ENCODE data around the gene GRM7. TPM values are rescaled to one million over a fixed set of nuclear protein-coding genes. Genes with fewer than 3 reads are reported as not detected.

The GRM7 gene
- total RNA-seq, 6 experiments from 2014 or later = not detected

- Mint-ChIP-seq H3K9me3 (peaks cover 40% of the 10 kb centered on the region), H3K27me3 (ENCODE audit: insufficient read depth) (no peaks in the 10 kb centered on the region), H3K36me3 (ENCODE audit: low read depth) (no peaks in the 10 kb centered on the region), H3K27ac (no peak overlapping the region), H3K4me3 (no peak overlapping the region), H3K4me1 (ENCODE audit: low read depth) (no peaks in the 10 kb centered on the region)
- TF ChIP-seq, protein P1, sequence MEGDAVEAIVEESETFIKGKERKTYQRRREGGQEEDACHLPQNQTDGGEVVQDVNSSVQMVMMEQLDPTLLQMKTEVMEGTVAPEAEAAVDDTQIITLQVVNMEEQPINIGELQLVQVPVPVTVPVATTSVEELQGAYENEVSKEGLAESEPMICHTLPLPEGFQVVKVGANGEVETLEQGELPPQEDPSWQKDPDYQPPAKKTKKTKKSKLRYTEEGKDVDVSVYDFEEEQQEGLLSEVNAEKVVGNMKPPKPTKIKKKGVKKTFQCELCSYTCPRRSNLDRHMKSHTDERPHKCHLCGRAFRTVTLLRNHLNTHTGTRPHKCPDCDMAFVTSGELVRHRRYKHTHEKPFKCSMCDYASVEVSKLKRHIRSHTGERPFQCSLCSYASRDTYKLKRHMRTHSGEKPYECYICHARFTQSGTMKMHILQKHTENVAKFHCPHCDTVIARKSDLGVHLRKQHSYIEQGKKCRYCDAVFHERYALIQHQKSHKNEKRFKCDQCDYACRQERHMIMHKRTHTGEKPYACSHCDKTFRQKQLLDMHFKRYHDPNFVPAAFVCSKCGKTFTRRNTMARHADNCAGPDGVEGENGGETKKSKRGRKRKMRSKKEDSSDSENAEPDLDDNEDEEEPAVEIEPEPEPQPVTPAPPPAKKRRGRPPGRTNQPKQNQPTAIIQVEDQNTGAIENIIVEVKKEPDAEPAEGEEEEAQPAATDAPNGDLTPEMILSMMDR (IDR thresholded peaks at IDR 0.05) = no peak
- DNase-seq = no peak
These were observed 846.3 kb downstream of the GRM7 start for GRCh38 chr3:7707187-7707586.

GRCh38 chr3:7709376-7710082 lies 848.6 kb downstream of the GRM7 start:
- Mint-ChIP-seq H3K4me3 (no peak overlapping the region), H3K27ac (no peak overlapping the region), H3K27me3 (ENCODE audit: insufficient read depth) (no peaks in the 10 kb centered on the region), H3K36me3 (ENCODE audit: low read depth) (no peaks in the 10 kb centered on the region), H3K9me3 (peaks cover 47% of the 10 kb centered on the region), H3K4me1 (ENCODE audit: low read depth) (no peaks in the 10 kb centered on the region)
- no peak for DNase-seq
- TF ChIP-seq, protein P1 (IDR thresholded peaks at IDR 0.05) = no peak

DNA sequence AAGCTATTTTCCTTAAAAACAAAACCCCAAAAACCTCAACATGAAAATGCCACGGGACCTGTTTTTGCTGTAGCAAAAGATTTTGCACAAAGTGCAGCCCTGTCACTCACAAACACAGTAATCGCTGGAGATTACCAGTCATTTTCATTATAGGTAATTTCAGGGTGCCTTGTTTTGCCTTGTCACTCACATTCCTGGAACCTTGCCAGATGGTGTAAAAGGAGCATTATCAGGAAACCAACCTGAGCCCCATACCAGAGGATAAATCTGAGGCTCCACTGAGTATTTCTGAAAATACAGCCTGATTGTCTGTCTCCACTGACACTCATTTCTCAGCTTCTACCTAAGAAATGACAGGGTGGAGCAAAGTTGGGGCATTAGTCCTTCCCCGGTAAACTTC lies 849.4 kb downstream of the GRM7 start:
- no peak for DNase-seq
- TF ChIP-seq, protein P1 (IDR thresholded peaks at IDR 0.05) = no peak
- peaks cover 52% of the 10 kb centered on the region for H3K9me3 Mint-ChIP-seq
- no peaks in the 10 kb centered on the region for H3K27me3 Mint-ChIP-seq (ENCODE audit: insufficient read depth)
- H3K4me3 Mint-ChIP-seq = no peak overlapping the region
- no peak overlapping the region for H3K27ac Mint-ChIP-seq
- no peaks in the 10 kb centered on the region for H3K36me3 Mint-ChIP-seq (ENCODE audit: low read depth)
- H3K4me1 Mint-ChIP-seq (ENCODE audit: low read depth) = no peaks in the 10 kb centered on the region

- TF ChIP-seq, protein P1 (IDR thresholded peaks at IDR 0.05) = no peak
- Mint-ChIP-seq H3K9me3 (peaks cover 58% of the 10 kb centered on the region), H3K4me3 (no peak overlapping the region), H3K27me3 (ENCODE audit: insufficient read depth) (no peaks in the 10 kb centered on the region), H3K36me3 (ENCODE audit: low read depth) (no peaks in the 10 kb centered on the region), H3K4me1 (ENCODE audit: low read depth) (no peaks in the 10 kb centered on the region), H3K27ac (no peak overlapping the region)
- no peak for DNase-seq
These were observed 852.8 kb downstream of the GRM7 start for GRCh38 chr3:7713724-7714123.

DNA sequence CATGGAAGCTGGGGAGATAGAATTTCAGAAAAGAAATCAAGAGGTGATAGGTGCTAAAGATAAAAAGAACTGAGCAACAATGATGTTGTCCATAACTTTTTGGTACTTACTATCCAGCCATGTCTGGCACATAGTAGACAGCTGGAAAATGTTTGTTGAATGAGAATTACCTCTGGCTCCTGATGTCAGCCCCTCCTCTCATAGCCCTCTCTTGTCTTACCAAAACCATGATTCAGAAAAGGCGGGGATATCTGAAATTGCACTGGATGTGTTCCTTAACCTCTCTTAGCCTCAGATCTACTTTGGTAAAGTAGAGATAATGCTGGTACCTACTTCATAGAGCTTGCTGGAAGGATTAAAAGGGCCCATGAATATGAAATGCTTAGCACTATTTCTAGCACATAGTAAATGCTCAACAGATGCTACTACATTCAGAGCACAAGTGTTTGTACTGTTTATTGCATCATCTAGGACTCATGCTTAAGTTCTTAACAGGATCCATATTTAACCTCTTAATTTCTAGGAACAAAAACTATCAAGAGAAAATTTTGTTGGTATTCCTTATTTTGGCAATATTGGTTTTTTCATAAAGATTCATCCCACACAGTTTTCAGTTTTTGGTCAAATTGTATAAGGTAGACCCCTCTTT lies 859.9 kb downstream of the GRM7 start:
- TF ChIP-seq, protein P1 (IDR thresholded peaks at IDR 0.05) = no peak
- no peaks in the 10 kb centered on the region for H3K27me3 Mint-ChIP-seq (ENCODE audit: insufficient read depth)
- H3K36me3 Mint-ChIP-seq (ENCODE audit: low read depth) = no peaks in the 10 kb centered on the region; the same call in 1 of the 2 replicates
- no peaks in the 10 kb centered on the region for H3K4me1 Mint-ChIP-seq (ENCODE audit: low read depth)
- H3K4me3 Mint-ChIP-seq = no peak overlapping the region
- no peak overlapping the region for H3K27ac Mint-ChIP-seq
- DNase-seq = no peak
- peaks cover 50% of the 10 kb centered on the region for H3K9me3 Mint-ChIP-seq

Data from HFFc6 (cell line).